ENCODE results near the gene FBXL7.

- TF ChIP-seq EZH2phosphoT487 (conservative IDR thresholded peaks at IDR 0.05; ENCODE audit: low read length) (no peak), CTCF (IDR thresholded peaks at IDR 0.05; ENCODE audit: insufficient read depth, low read length, poor library complexity, severe bottlenecking) (no peak)
Measured at GRCh38 chr5:15885156-15885555, 385.2 kb downstream of the FBXL7 start.
